Gastroesophageal sphincter (tissue), 3 donors: ENCODE data around the gene FBP1.

Source experiments
- CTCF ChIP-seq, 4 experiments: fragments of 200-600 bp in 2 of 4; fragments of 450-650 bp in 2 of 4; sonication (generic) in 1 of 4; IDR thresholded peaks; one replicate each; pipeline ENCODE4 v1.5.1; 2017 to 2019; ENCODE audit warnings: antibody characterized with exemption in 4 of 4, mild to moderate bottlenecking in 2 of 4, moderate library complexity in 2 of 4
- EP300 ChIP-seq: sonication (generic); formaldehyde crosslinking; IDR thresholded peaks from one replicate; pipeline ENCODE4 v1.6.1; 2017; ENCODE audit warnings: antibody characterized with exemption, mild to moderate bottlenecking
- POLR2A ChIP-seq, 2 donors: fragments of 450-650 bp; IDR thresholded peaks; one replicate each; pipeline ENCODE4 v1.6.1; 2017; ENCODE audit warnings: antibody characterized with exemption in 2 of 2, mild to moderate bottlenecking in 2 of 2, moderate library complexity in 1 of 2

GRCh38 chr9:94619026-94619425 is 20.3 kb downstream of the FBP1 start:
- TF ChIP-seq CTCF (IDR thresholded peaks at IDR 0.05) (no peak), POLR2A (IDR thresholded peaks at IDR 0.05) (no peak), EP300 (no peak)
